ENCODE data around the gene MAP4K4. TPM values are rescaled to one million over a fixed set of nuclear protein-coding genes. Genes with fewer than 3 reads are reported as not detected.

MAP4K4 gene
- total RNA-seq, 3 donors from 2014 or later = 26.4 to 54.6 (median 34.2) TPM

GRCh38 chr2:101859604-101860003 is 162.1 kb downstream of the MAP4K4 start:
- no peaks in the 10 kb centered on the region for H3K36me3 ChIP-seq (ENCODE audit: low read depth)
- intact Hi-C loops (cut with DNase I, micrococcal nuclease) = no loop called here
- TF ChIP-seq CTCF (IDR thresholded peaks at IDR 0.05) = no peak
- DNase-seq = no peak
- no peak overlapping the region for H3K4me3 ChIP-seq
- no peaks in the 10 kb centered on the region for H3K9me3 ChIP-seq
- ATAC-seq = no peak
- no peaks in the 10 kb centered on the region for H3K4me1 ChIP-seq (ENCODE audit: low read depth)

GRCh38 chr2:101860157-101860556 is 162.7 kb downstream of the MAP4K4 start:
- Histone ChIP-seq H3K4me1 (ENCODE audit: low read depth) (no peaks in the 10 kb centered on the region), H3K9me3 (no peaks in the 10 kb centered on the region), H3K4me3 (no peak overlapping the region), H3K36me3 (ENCODE audit: low read depth) (no peaks in the 10 kb centered on the region)
- TF ChIP-seq CTCF (IDR thresholded peaks at IDR 0.05) = no peak
- ATAC-seq (no peak), DNase-seq (no peak)
- intact Hi-C loops (cut with DNase I, micrococcal nuclease) = no loop called here

- ATAC-seq (no peak), DNase-seq (no peak)
- Histone ChIP-seq H3K4me1 (ENCODE audit: low read depth) (no peaks in the 10 kb centered on the region), H3K36me3 (ENCODE audit: low read depth) (no peaks in the 10 kb centered on the region), H3K9me3 (no peaks in the 10 kb centered on the region), H3K4me3 (no peak overlapping the region)
- intact Hi-C loops (cut with DNase I, micrococcal nuclease) = no loop called here
- no peak for TF ChIP-seq CTCF (IDR thresholded peaks at IDR 0.05)
Measured at GRCh38 chr2:101860782-101861181, 163.3 kb downstream of the MAP4K4 start.

- ATAC-seq = no peak
- DNase-seq = no peak
- no peaks in the 10 kb centered on the region for H3K4me1 ChIP-seq (ENCODE audit: low read depth)
- no peak for TF ChIP-seq CTCF (IDR thresholded peaks at IDR 0.05)
- H3K9me3 ChIP-seq = no peaks in the 10 kb centered on the region
- H3K4me3 ChIP-seq = no peak overlapping the region
- intact Hi-C loops (cut with DNase I, micrococcal nuclease) = no loop called here
- H3K36me3 ChIP-seq (ENCODE audit: low read depth) = no peaks in the 10 kb centered on the region
Measured at GRCh38 chr2:101861382-101861781, 163.9 kb downstream of the MAP4K4 start.

GRCh38 chr2:101863534-101863933 is 166.0 kb downstream of the MAP4K4 start:
- Histone ChIP-seq H3K36me3 (ENCODE audit: low read depth) (no peaks in the 10 kb centered on the region), H3K4me1 (ENCODE audit: low read depth) (no peaks in the 10 kb centered on the region), H3K4me3 (no peak overlapping the region), H3K9me3 (no peaks in the 10 kb centered on the region)
- no peak for TF ChIP-seq CTCF (IDR thresholded peaks at IDR 0.05)
- ATAC-seq (no peak), DNase-seq (no peak)
- intact Hi-C loops (cut with DNase I, micrococcal nuclease) = no loop called here

- Histone ChIP-seq H3K9me3 (no peaks in the 10 kb centered on the region), H3K4me3 (no peak overlapping the region), H3K36me3 (ENCODE audit: low read depth) (no peaks in the 10 kb centered on the region), H3K4me1 (ENCODE audit: low read depth) (no peaks in the 10 kb centered on the region)
- no peak for TF ChIP-seq CTCF (IDR thresholded peaks at IDR 0.05)
- intact Hi-C loops (cut with DNase I, micrococcal nuclease) = no loop called here
- DNase-seq = no peak
- ATAC-seq = no peak
Measured at GRCh38 chr2:101864426-101864825, 166.9 kb downstream of the MAP4K4 start.

All from mucosa of descending colon (tissue), 3 donors.